PC-9 (cell line): ENCODE data around the gene RTN4R.

Source experiments
- CTCF ChIP-seq: fragments of 200-600 bp; sonication (generic); conservative IDR thresholded peaks from 2 replicates; pipeline ENCODE4 v1.6.1; 2017; ENCODE audit warnings: mixed run types, antibody characterized with exemption, mild to moderate bottlenecking, moderate library complexity
- EZH2 ChIP-seq: fragments of 200-600 bp; sonication (generic); IDR thresholded peaks from 2 replicates; pipeline ENCODE4 v1.8.0; 2017; ENCODE audit warnings: antibody characterized with exemption, low read depth

- TF ChIP-seq EZH2 (no peak), CTCF (no peak)
Observed at GRCh38 chr22:20203142-20203551, 65.0 kb downstream of the RTN4R start.
